Measurements from ENCODE around the gene TCTN1. TPM values are rescaled to one million over a fixed set of nuclear protein-coding genes. Genes with fewer than 3 reads are reported as not detected.

Gene TCTN1
- total RNA-seq, 1 experiment from 2014 or later: 40.0 TPM

GRCh38 chr12:110579535-110580253 is 34.2 kb upstream of the TCTN1 start:
- peaks cover 61% of the 10 kb centered on the region for H3K4me1 ChIP-seq (ENCODE audit: insufficient read depth, low read length)
- intact Hi-C loops (cut with micrococcal nuclease): no loop called here
- no peak overlapping the region for H3K9ac ChIP-seq (ENCODE audit: low read length)
- BruUV-seq (replicated peaks): no TSS peak
- peak overlapping the region; percentile 96 for H3K27ac ChIP-seq (ENCODE audit: low read length)
- TF ChIP-seq EZH2phosphoT487 (IDR thresholded peaks at IDR 0.05; ENCODE audit: borderline replicate concordance, low read length) (no peak), CTCF (conservative IDR thresholded peaks at IDR 0.05; ENCODE audit: low read depth, low read length) (no peak), EZH2 (IDR thresholded peaks at IDR 0.05; ENCODE audit: low read length, unreplicated experiment) (no peak)
- H2AFZ ChIP-seq (ENCODE audit: low read length): no peak overlapping the region
- H3K79me2 ChIP-seq (ENCODE audit: low read length): peaks cover 77% of the 10 kb centered on the region
- no peaks in the 10 kb centered on the region for H3K9me3 ChIP-seq (ENCODE audit: low read length)
- ChIA-PET CTCF (no interaction called here), POLR2A (ENCODE audit: unreplicated experiment) (no interaction called here)
- H3K4me2 ChIP-seq (ENCODE audit: low read length): peak overlapping the region; percentile 87
- no peaks in the 10 kb centered on the region for H3K36me3 ChIP-seq (ENCODE audit: low read depth, low read length)
- DNase-seq (no peak), ATAC-seq (no peak)
- H3K4me3 ChIP-seq (ENCODE audit: low read length): peak overlapping the region; percentile 64; the same call in 1 of the 2 replicates
- H3F3A ChIP-seq (ENCODE audit: low read length, unreplicated experiment): peaks cover 21% of the 10 kb centered on the region
- peaks cover 28% of the 10 kb centered on the region for H4K20me1 ChIP-seq (ENCODE audit: low read length)
- H3K27me3 ChIP-seq (ENCODE audit: low read length): no peaks in the 10 kb centered on the region
- no peaks in the 10 kb centered on the region for H3K9me2 ChIP-seq (replicated peaks; ENCODE audit: low read length)

- intact Hi-C loops (cut with micrococcal nuclease): no loop called here
- Histone ChIP-seq H3K27ac (ENCODE audit: low read length) (peak overlapping the region; percentile 53), H3F3A (ENCODE audit: low read length, unreplicated experiment) (peaks cover 21% of the 10 kb centered on the region), H3K27me3 (ENCODE audit: low read length) (no peaks in the 10 kb centered on the region), H3K4me2 (ENCODE audit: low read length) (peak overlapping the region; percentile 85), H3K4me1 (ENCODE audit: insufficient read depth, low read length) (peaks cover 52% of the 10 kb centered on the region), H3K4me3 (ENCODE audit: low read length) (peak overlapping the region; percentile 85), H2AFZ (ENCODE audit: low read length) (no peak overlapping the region), H3K9me3 (ENCODE audit: low read length) (no peaks in the 10 kb centered on the region), H3K9me2 (replicated peaks; ENCODE audit: low read length) (no peaks in the 10 kb centered on the region), H3K79me2 (ENCODE audit: low read length) (peaks cover 55% of the 10 kb centered on the region), H4K20me1 (ENCODE audit: low read length) (peaks cover 18% of the 10 kb centered on the region), H3K36me3 (ENCODE audit: low read depth, low read length) (no peaks in the 10 kb centered on the region), H3K9ac (ENCODE audit: low read length) (peak overlapping the region; percentile 93)
- no peak for TF ChIP-seq EZH2 (IDR thresholded peaks at IDR 0.05; ENCODE audit: low read length, unreplicated experiment)
- no peak for TF ChIP-seq CTCF (conservative IDR thresholded peaks at IDR 0.05; ENCODE audit: low read depth, low read length)
- no peak for TF ChIP-seq EZH2phosphoT487 (IDR thresholded peaks at IDR 0.05; ENCODE audit: borderline replicate concordance, low read length)
- POLR2A ChIA-PET (ENCODE audit: unreplicated experiment): no interaction called here
- BruUV-seq (replicated peaks): no TSS peak
- ATAC-seq: no peak
- DNase-seq: peak; percentile 40
- CTCF ChIA-PET: no interaction called here
Observed at GRCh38 chr12:110581931-110582275, 32.0 kb upstream of the TCTN1 start.
